T1000 (cell line): ENCODE results near the gene NPFFR1.

Experiments
- DNase-seq: peaks from one replicate; lab custom pipeline; 2025; ENCODE audit warnings: mixed read lengths; lab: John Stamatoyannopoulos, UW

Gene NPFFR1

GRCh38 chr10:70283445-70284399 lies at the start of gene NPFFR1:
TSS of gene NPFFR1 (minus strand) at chr10:70284004. CDS start at chr10:70283676, 328 bp downstream.
- DNase-seq = no peak

DNA sequence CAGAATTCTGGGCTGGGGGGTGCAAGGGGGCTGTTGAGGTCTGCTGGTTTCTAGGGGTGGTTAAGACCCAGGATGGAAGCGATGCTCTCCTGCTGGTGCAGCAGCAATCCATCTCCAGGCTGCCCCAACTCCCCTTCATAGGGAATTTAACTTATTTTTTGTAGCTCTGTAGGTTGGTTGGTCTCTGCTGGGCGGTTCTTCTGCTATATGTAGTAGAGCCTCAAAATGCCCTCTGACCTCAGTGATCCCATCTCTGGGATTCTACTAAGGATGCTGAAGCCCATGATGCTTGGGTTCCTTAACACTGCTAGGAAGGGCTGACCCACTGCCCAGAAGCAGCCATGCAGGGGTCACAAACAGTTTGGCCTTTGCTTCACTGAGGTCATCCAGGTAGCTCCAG lies 49.5 kb upstream of the NPFFR1 start:
- no peak for DNase-seq

DNA sequence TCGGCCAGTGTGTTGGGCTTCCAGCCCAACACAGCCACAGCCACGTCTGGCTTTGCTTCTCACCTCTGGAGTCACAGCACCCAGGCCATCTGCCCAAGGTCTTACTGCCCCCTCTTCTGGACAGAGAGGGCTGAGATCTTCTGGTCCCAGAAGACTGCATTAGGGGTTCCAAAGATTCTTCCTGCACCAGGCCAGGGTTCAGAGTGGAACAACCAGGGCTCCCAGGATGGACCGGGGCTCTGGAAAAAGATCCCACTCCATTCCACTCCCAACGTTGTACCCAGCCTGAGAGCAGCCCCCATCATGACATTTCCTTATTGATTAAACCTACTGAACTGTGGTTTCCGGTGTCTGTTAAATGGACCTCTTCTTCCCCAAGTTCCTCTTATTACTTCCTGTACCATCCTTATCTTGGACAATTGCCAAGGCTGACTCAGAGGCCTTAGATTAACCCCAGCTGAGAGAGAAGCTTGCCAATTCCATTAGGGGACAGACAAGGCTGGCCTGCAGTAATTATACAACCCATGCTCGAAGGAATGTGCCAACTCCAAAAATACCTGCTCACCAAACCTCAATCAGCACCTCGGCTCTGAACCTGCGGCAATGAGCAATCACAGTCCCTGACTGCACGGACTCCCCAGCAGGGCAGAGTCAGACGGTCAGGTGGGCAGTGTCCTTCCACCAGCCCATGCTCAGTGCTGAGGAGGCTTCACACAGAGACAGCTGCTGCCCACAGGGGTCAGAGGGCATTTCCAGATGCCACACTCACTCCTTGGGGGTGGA lies 47.9 kb upstream of the NPFFR1 start:
- DNase-seq = peak; percentile 66

DNA sequence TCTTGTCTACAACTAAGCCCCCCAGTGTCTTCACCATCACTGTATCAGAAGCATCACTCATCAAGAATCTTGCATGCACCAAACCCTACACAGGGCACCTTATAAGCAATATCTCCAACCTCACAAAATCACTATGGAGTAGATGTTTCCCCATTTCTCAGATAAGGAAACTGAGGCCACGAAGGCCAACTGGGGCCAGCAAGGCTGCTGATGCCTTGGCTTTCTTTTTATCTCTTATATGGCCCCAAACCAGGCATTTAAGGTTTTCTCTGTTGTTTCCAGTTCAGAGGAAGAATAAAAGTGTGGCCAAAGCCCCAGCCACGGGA lies 47.3 kb upstream of the NPFFR1 start:
- no peak for DNase-seq

- DNase-seq = no peak
Observed at GRCh38 chr10:70330671-70331070, 46.9 kb upstream of the NPFFR1 start.

GRCh38 chr10:70328967-70329366 lies 45.2 kb upstream of the NPFFR1 start:
- DNase-seq = no peak

- DNase-seq = no peak
Observed at GRCh38 chr10:70328018-70328417, 44.2 kb upstream of the NPFFR1 start.

GRCh38 chr10:70324951-70325781 lies 41.4 kb upstream of the NPFFR1 start:
- DNase-seq = no peak

- DNase-seq = no peak
Observed at GRCh38 chr10:70324339-70324861, 40.6 kb upstream of the NPFFR1 start.

- DNase-seq = no peak
Observed at GRCh38 chr10:70323697-70324338, 40.0 kb upstream of the NPFFR1 start.

DNA sequence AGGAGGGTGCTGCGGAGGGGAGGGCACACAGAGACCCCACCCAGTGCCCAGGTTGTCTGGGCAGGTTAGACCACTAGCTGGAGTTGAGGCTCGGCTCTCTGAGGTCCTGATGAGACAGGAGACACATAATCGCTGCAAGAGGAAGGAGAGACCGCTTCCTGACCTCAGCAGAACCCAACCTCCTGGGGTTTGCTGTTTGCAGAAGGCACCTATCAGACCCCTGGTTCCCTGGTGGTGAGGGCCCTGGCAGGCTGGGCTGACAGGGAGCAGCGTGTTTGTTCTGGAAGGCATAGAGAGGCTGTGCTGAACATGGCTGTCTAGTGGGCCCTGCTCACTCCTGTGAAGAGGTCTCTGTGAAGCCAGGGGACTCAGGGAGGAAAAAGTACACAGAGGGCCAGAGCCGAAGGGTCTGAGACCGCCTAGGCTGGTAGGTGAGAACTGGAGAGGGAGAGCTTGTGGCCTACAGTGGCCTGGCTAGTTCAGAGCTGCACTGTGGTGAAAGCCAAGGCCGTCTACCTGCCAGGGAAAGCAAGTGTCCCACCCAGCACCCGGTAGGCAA lies 39.4 kb upstream of the NPFFR1 start:
- no peak for DNase-seq

GRCh38 chr10:70321897-70322890 lies 38.4 kb upstream of the NPFFR1 start:
- DNase-seq = no peak

- DNase-seq = no peak
Observed at GRCh38 chr10:70321233-70321632, 37.4 kb upstream of the NPFFR1 start.

GRCh38 chr10:70320751-70321150 lies 36.9 kb upstream of the NPFFR1 start:
- no peak for DNase-seq

GRCh38 chr10:70319824-70320223 lies 36.0 kb upstream of the NPFFR1 start:
- no peak for DNase-seq

DNA sequence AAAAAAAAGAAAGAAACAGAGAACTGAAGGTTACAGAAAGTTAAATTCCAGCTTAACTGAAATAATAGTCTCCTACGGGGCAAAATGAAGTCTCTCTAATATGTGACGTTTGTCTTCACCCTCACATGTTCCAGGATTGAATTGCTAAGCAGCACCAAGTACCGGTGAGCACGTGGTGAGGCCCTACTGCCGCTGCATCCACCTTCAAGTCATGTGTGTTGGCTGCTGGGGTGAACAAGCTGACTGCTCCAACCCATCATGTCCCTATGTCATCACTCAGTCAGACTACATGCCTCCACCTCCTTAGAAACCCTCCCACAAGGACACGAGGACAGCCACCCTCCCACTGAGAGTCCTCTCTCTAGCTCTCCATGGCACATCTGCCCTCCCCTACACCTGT lies 35.4 kb upstream of the NPFFR1 start:
- DNase-seq = no peak

- no peak for DNase-seq
Observed at GRCh38 chr10:70317943-70318318, 34.1 kb upstream of the NPFFR1 start.

DNA sequence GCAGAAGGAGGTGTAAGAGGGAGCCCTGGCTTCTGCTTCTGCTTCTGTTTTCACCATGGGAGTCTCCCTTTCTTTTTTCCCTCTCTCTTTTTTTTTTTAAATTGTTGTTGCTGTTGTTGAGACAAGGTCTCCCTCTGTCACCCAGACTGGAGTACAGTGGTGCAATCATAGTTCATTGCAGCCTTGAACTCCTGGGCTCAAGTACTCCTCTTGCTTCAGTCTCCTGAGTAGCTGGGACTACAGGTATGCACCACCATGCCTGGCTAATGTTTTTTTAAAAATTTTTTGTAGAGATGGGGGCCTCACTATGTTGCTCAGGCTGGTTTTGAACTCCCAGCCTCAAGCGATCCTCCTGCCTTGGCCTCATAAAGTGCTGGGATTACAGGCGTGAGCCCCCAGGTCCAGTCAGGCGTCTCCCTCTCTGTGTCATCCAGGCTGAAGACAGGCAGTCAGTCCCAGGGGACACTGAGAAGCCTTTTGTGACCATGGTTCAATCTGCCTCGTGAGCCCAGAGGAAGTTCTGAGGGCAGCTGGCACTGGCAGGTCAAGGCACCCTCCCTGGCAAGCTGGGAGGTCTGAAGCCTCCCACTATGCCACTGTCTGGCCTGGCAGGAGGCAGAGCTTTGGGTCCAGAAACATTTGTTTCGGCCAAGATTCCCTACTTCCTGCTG lies 33.6 kb upstream of the NPFFR1 start:
- no peak for DNase-seq

GRCh38 chr10:70315815-70316214 lies 32.0 kb upstream of the NPFFR1 start:
- no peak for DNase-seq
